Measurements from ENCODE around the gene CFAP119. TPM values are rescaled to one million over a fixed set of nuclear protein-coding genes. Genes with fewer than 3 reads are reported as not detected.

CFAP119 gene
- total RNA-seq, 1 donor from 2014 or later, result 8.8 TPM

GRCh38 chr16:30721167-30721566 lies 40.7 kb downstream of the CFAP119 start:
- Mint-ChIP-seq H3K27me3 (no peaks in the 10 kb centered on the region), H3K4me3 (no peak overlapping the region), H3K36me3 (ENCODE audit: low read depth) (peaks cover 92% of the 10 kb centered on the region), H3K9me3 (no peaks in the 10 kb centered on the region), H3K4me1 (peaks cover 26% of the 10 kb centered on the region), H3K27ac (no peak overlapping the region)
- intact Hi-C loops (cut with micrococcal nuclease), result no loop called here
- ATAC-seq (ENCODE audit: low read depth) (no peak), DNase-seq (no peak)
- no peak for TF ChIP-seq CTCF (IDR thresholded peaks at IDR 0.05)
- ChIA-PET POLR2A (interaction anchor here (1.0 kb wide), 1 partner anchor 10 kb away, joined by 4 read pairs; no protein-coding TSS in a partner anchor), CTCF (no interaction called here)

GRCh38 chr16:30720694-30721093 lies 41.2 kb downstream of the CFAP119 start:
- Mint-ChIP-seq H3K36me3 (ENCODE audit: low read depth) (peaks cover 92% of the 10 kb centered on the region), H3K4me1 (peaks cover 27% of the 10 kb centered on the region), H3K27ac (no peak overlapping the region), H3K9me3 (no peaks in the 10 kb centered on the region), H3K4me3 (no peak overlapping the region), H3K27me3 (no peaks in the 10 kb centered on the region)
- ChIA-PET CTCF (no interaction called here), POLR2A (interaction anchor here (1.0 kb wide), 1 partner anchor 10 kb away, joined by 4 read pairs; no protein-coding TSS in a partner anchor)
- DNase-seq (no peak), ATAC-seq (ENCODE audit: low read depth) (no peak)
- no peak for TF ChIP-seq CTCF (IDR thresholded peaks at IDR 0.05)
- intact Hi-C loops (cut with micrococcal nuclease), result no loop called here

GRCh38 chr16:30720086-30720485 lies 41.8 kb downstream of the CFAP119 start:
- ChIA-PET CTCF (no interaction called here), POLR2A (interaction anchor here (0.7 kb wide), 1 partner anchor 28 kb away, joined by 3 read pairs; the partner anchor contains the start of gene PHKG2)
- DNase-seq (no peak), ATAC-seq (ENCODE audit: low read depth) (no peak)
- Mint-ChIP-seq H3K4me1 (peaks cover 27% of the 10 kb centered on the region), H3K36me3 (ENCODE audit: low read depth) (peaks cover 92% of the 10 kb centered on the region), H3K27ac (no peak overlapping the region), H3K4me3 (no peak overlapping the region), H3K27me3 (no peaks in the 10 kb centered on the region), H3K9me3 (no peaks in the 10 kb centered on the region)
- intact Hi-C loops (cut with micrococcal nuclease), result no loop called here
- no peak for TF ChIP-seq CTCF (IDR thresholded peaks at IDR 0.05)

GRCh38 chr16:30715750-30716445 lies 46.0 kb downstream of the CFAP119 start:
- CTCF ChIA-PET, result no interaction called here
- POLR2A ChIA-PET, result interaction anchor here (1.2 to 1.3 kb wide), 2 partner anchors 32 kb away, joined by 3 to 8 read pairs; partner anchors contain the start of gene PHKG2
- Mint-ChIP-seq H3K4me3 (peak overlapping the region; percentile 50), H3K36me3 (ENCODE audit: low read depth) (peaks cover 87% of the 10 kb centered on the region), H3K9me3 (no peaks in the 10 kb centered on the region), H3K27ac (peak overlapping the region; percentile 91), H3K4me1 (peaks cover 26% of the 10 kb centered on the region), H3K27me3 (no peaks in the 10 kb centered on the region)
- TF ChIP-seq CTCF (IDR thresholded peaks at IDR 0.05), result no peak
- DNase-seq (no peak), ATAC-seq (ENCODE audit: low read depth) (peak; percentile 99)
- intact Hi-C loops (cut with micrococcal nuclease), result loop anchor here (1.0 kb wide), 3 partner anchors 18 to 205 kb away; partner anchors contain the start of genes CFAP119 and RNF40

GRCh38 chr16:30711712-30712111 lies 50.1 kb downstream of the CFAP119 start:
- no peak overlapping the region for H3K27ac Mint-ChIP-seq
- ChIA-PET CTCF (no interaction called here), POLR2A (interaction anchor here (1.2 kb wide), 1 partner anchor 37 kb away, joined by 4 read pairs; the partner anchor contains the start of gene PHKG2)
- ATAC-seq (ENCODE audit: low read depth) (no peak), DNase-seq (no peak)
- no peaks in the 10 kb centered on the region for H3K27me3 Mint-ChIP-seq
- no peaks in the 10 kb centered on the region for H3K9me3 Mint-ChIP-seq
- H3K36me3 Mint-ChIP-seq (ENCODE audit: low read depth), result peaks cover 90% of the 10 kb centered on the region
- no peak for TF ChIP-seq CTCF (IDR thresholded peaks at IDR 0.05)
- H3K4me1 Mint-ChIP-seq, result peaks cover 22% of the 10 kb centered on the region
- H3K4me3 Mint-ChIP-seq, result no peak overlapping the region
- intact Hi-C loops (cut with micrococcal nuclease), result no loop called here

Data from activated B cell treated with CpG ODN at 0.5 μM for 24 hours (primary cell).